OCI-LY1 (cell line): ENCODE data around the gene E2F8.

Experiments
- H2AFZ ChIP-seq: fragments of 200-600 bp; sonication (generic), shearing (Covaris generic); 2 replicates; pipeline ENCODE4 v1.6.0; 2014; ENCODE audit warnings: antibody characterized with exemption, mild to moderate bottlenecking, low read length
- H3F3A ChIP-seq: fragments of 200-600 bp; sonication (generic), shearing (Covaris generic); 2 replicates; pipeline ENCODE4 v1.6.0; 2014; ENCODE audit warnings: mild to moderate bottlenecking, antibody characterized with exemption, low read length, moderate library complexity; ENCODE audit not compliant: insufficient read depth
- H3K27ac ChIP-seq: fragments of 200-600 bp; sonication (generic); 2 replicates; pipeline ENCODE4 v1.5.1; 2014; ENCODE audit warnings: low read length, mixed run types, mild to moderate bottlenecking, low read depth; ENCODE audit not compliant: poor library complexity, severe bottlenecking
- H3K27me3 ChIP-seq: fragments of 200-600 bp; sonication (generic); 2 replicates; pipeline ENCODE4 v1.6.0; 2014; ENCODE audit warnings: antibody characterized with exemption, mild to moderate bottlenecking, low read length, moderate library complexity; ENCODE audit not compliant: insufficient read depth
- H3K36me3 ChIP-seq: fragments of 200-600 bp; sonication (generic); 2 replicates; pipeline ENCODE4 v1.6.1; 2014; ENCODE audit warnings: mild to moderate bottlenecking, antibody characterized with exemption, low read length, moderate library complexity, mixed read lengths; ENCODE audit not compliant: insufficient read depth
- H3K4me1 ChIP-seq: fragments of 200-600 bp; sonication (generic); 2 replicates; pipeline ENCODE4 v1.5.1; 2014; ENCODE audit warnings: mild to moderate bottlenecking, low read length, moderate library complexity; ENCODE audit not compliant: insufficient read depth, severe bottlenecking
- H3K4me2 ChIP-seq: fragments of 200-600 bp; sonication (generic), shearing (Covaris generic); 2 replicates; pipeline ENCODE4 v1.6.1; 2014; ENCODE audit warnings: low read length
- H3K4me3 ChIP-seq: fragments of 200-600 bp; sonication (generic); 2 replicates; pipeline ENCODE4 v1.5.1; 2014; ENCODE audit warnings: low read length, low read depth, mild to moderate bottlenecking, mixed read lengths; ENCODE audit not compliant: poor library complexity, severe bottlenecking
- H3K79me2 ChIP-seq: fragments of 200-600 bp; shearing (Covaris generic); 2 replicates; pipeline ENCODE4 v1.6.1; 2016; ENCODE audit warnings: mixed run types, low read length, mixed read lengths; ENCODE audit not compliant: insufficient read depth
- H3K9ac ChIP-seq: fragments of 200-600 bp; sonication (generic), shearing (Covaris generic); 2 replicates; pipeline ENCODE4 v1.6.1; 2014; ENCODE audit warnings: mild to moderate bottlenecking, low read length, mixed read lengths
- H3K9me2 ChIP-seq: fragments of 200-600 bp; sonication (generic), shearing (Covaris generic); 2 replicates; pipeline ENCODE4 v1.6.1; 2014; ENCODE audit warnings: low read depth, mild to moderate bottlenecking, low read length, mixed read lengths
- H3K9me3 ChIP-seq: fragments of 200-600 bp; shearing (Covaris generic); 2 replicates; pipeline ENCODE4 v1.6.1; 2014; ENCODE audit warnings: low read length, mixed read lengths
- H4K20me1 ChIP-seq: fragments of 200-600 bp; sonication (generic), shearing (Covaris generic); 2 replicates; pipeline ENCODE4 v1.6.0; 2016; ENCODE audit warnings: mild to moderate bottlenecking, low read length; ENCODE audit not compliant: insufficient read depth
- CTCF ChIP-seq: fragments of 200-600 bp; sonication (generic), shearing (Covaris generic); IDR thresholded peaks from 2 replicates; pipeline ENCODE4 v1.5.1; 2017; ENCODE audit warnings: mild to moderate bottlenecking, antibody characterized with exemption, low read length, moderate library complexity, mixed read lengths
- EZH2 ChIP-seq: fragments of 200-600 bp; sonication (generic), shearing (Covaris generic); IDR thresholded peaks from 2 replicates; pipeline ENCODE4 v1.8.0; 2017; ENCODE audit warnings: borderline replicate concordance, mixed run types, mild to moderate bottlenecking, antibody characterized with exemption, low read length, moderate library complexity, mixed read lengths

The E2F8 gene

GRCh38 chr11:19225581-19225980 lies 15.2 kb downstream of the E2F8 start:
- no peak overlapping the region for H3K9ac ChIP-seq
- H3K9me2 ChIP-seq: no peaks in the 10 kb centered on the region
- H3K27me3 ChIP-seq: no peaks in the 10 kb centered on the region
- no peak overlapping the region for H3K4me3 ChIP-seq
- no peaks in the 10 kb centered on the region for H3K9me3 ChIP-seq
- H2AFZ ChIP-seq: no peak overlapping the region
- no peaks in the 10 kb centered on the region for H4K20me1 ChIP-seq
- H3K27ac ChIP-seq: no peak overlapping the region
- TF ChIP-seq CTCF (no peak), EZH2 (no peak)
- H3K36me3 ChIP-seq: peaks cover 77% of the 10 kb centered on the region
- H3K4me2 ChIP-seq: no peak overlapping the region
- H3K4me1 ChIP-seq: no peaks in the 10 kb centered on the region
- H3K79me2 ChIP-seq: no peaks in the 10 kb centered on the region
- 0 out of 2 replicates have a peak, but pooled peaks cover 7% of the 10 kb centered on the region for H3F3A ChIP-seq

- H3K36me3 ChIP-seq: peaks cover 72% of the 10 kb centered on the region
- H3K9me3 ChIP-seq: no peaks in the 10 kb centered on the region
- no peaks in the 10 kb centered on the region for H4K20me1 ChIP-seq
- no peak overlapping the region for H3K4me3 ChIP-seq
- no peaks in the 10 kb centered on the region for H3K79me2 ChIP-seq
- no peak overlapping the region for H3K4me2 ChIP-seq
- H3F3A ChIP-seq: 0 out of 2 replicates have a peak, but pooled peaks cover 7% of the 10 kb centered on the region
- H3K27ac ChIP-seq: no peak overlapping the region
- H3K4me1 ChIP-seq: no peaks in the 10 kb centered on the region
- no peaks in the 10 kb centered on the region for H3K9me2 ChIP-seq
- no peak overlapping the region for H3K9ac ChIP-seq
- no peak overlapping the region for H2AFZ ChIP-seq
- TF ChIP-seq CTCF (no peak), EZH2 (no peak)
- H3K27me3 ChIP-seq: no peaks in the 10 kb centered on the region
Observed at GRCh38 chr11:19225123-19225522, 15.6 kb downstream of the E2F8 start.

GRCh38 chr11:19220903-19221724 lies 19.6 kb downstream of the E2F8 start:
- no peak for TF ChIP-seq EZH2
- TF ChIP-seq CTCF: no peak
- Histone ChIP-seq H3K4me2 (no peak overlapping the region), H3K27ac (no peak overlapping the region), H3K9me2 (no peaks in the 10 kb centered on the region), H3K79me2 (no peaks in the 10 kb centered on the region), H3K4me1 (no peaks in the 10 kb centered on the region), H4K20me1 (no peaks in the 10 kb centered on the region), H3K9ac (no peak overlapping the region), H3K9me3 (no peaks in the 10 kb centered on the region), H3F3A (0 out of 2 replicates have a peak, but pooled peaks cover 7% of the 10 kb centered on the region), H3K36me3 (peaks cover 33% of the 10 kb centered on the region), H3K27me3 (no peaks in the 10 kb centered on the region), H2AFZ (no peak overlapping the region), H3K4me3 (no peak overlapping the region)
